Measurements from ENCODE around the gene EIF4E1B.
A peak's percentile ranks its signal among the peaks of the same experiment; 100 is the strongest.

Gene EIF4E1B

GRCh38 chr5:176606032-176606431 lies 24.4 kb upstream of the EIF4E1B start:
- POLR2A ChIA-PET: interaction anchor here (1.4 to 1.7 kb wide), 2 partner anchors 41 to 69 kb away, joined by 3 to 7 read pairs; partner anchors contain the start of genes RNF44 and TSPAN17
- CTCF ChIA-PET: interaction anchor here (0.9 kb wide), 1 partner anchor 55 kb away, joined by 4 read pairs; no protein-coding TSS in a partner anchor
- TF ChIP-seq CTBP1 (IDR thresholded peaks at IDR 0.05; ENCODE audit: borderline replicate concordance): no peak
- no peak for TF ChIP-seq ZNF384 (IDR thresholded peaks at IDR 0.05)
- TF ChIP-seq PKNOX1 (IDR thresholded peaks at IDR 0.05): no peak
- no peak for TF ChIP-seq FOXA1 (IDR thresholded peaks at IDR 0.05)
- TF ChIP-seq SP1 (IDR thresholded peaks at IDR 0.05): no peak
- TF ChIP-seq FOXM1 (IDR thresholded peaks at IDR 0.05; ENCODE audit: borderline replicate concordance): no peak
- no peak for TF ChIP-seq HDGF (IDR thresholded peaks at IDR 0.05; ENCODE audit: borderline replicate concordance)
- TF ChIP-seq FOXK2 (IDR thresholded peaks at IDR 0.05): no peak
- no peak for TF ChIP-seq NFRKB (IDR thresholded peaks at IDR 0.05)
- no peak for DNase-seq (ENCODE audit: extremely low spot score)

GRCh38 chr5:176606875-176607274 lies 23.6 kb upstream of the EIF4E1B start:
- TF ChIP-seq SUZ12 (IDR thresholded peaks at IDR 0.05) (no peak), TARDBP (IDR thresholded peaks at IDR 0.05) (no peak), LEF1 (IDR thresholded peaks at IDR 0.05; ENCODE audit: borderline replicate concordance) (no peak)
- no peak for DNase-seq (ENCODE audit: extremely low spot score)
- POLR2A ChIA-PET: interaction anchor here (1.4 to 1.7 kb wide), 2 partner anchors 40 to 70 kb away, joined by 3 to 7 read pairs; partner anchors contain the start of genes RNF44 and TSPAN17
- CTCF ChIA-PET: interaction anchor here (0.6 kb wide), 1 partner anchor 69 kb away, joined by 3 read pairs; no protein-coding TSS in a partner anchor

DNA sequence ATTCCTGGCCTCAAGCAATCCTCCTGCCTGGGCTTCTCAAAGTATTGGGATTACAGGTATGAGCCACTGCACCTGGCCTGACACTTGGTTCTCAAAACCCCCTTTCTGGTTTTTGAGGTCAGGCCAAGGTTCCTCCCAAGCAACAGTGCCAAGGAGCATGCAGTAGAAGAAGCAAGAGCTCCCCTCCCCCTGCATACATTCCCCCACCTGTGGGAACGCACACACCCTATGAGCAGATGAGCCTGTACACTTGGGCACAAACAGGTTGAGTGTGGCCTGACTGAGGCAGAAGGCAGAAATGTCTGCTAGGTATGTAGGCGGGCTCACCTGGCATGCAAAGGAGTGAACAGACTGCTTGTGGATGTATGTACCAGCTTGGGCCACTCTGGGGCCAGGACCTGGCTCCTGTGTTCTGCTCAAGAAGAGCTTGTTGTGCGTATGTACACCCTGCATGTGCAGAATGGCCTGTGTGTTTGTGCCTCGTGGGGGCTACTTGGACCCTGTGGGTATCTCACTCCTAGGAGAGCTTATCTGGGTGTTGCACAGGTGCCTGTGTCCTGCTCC lies 22.3 kb upstream of the EIF4E1B start:
- ChIA-PET CTCF (interaction anchor here (0.6 kb wide), 1 partner anchor 885 kb away, joined by 3 read pairs; no protein-coding TSS in a partner anchor), POLR2A (interaction anchor here (1.2 kb wide), 1 partner anchor 13 kb away, joined by 3 read pairs; no protein-coding TSS in a partner anchor)
- TF ChIP-seq PKNOX1 (IDR thresholded peaks at IDR 0.05) (no peak), ARNT (IDR thresholded peaks at IDR 0.05) (no peak), TARDBP (IDR thresholded peaks at IDR 0.05) (no peak), SP1 (IDR thresholded peaks at IDR 0.05) (no peak), ELF4 (IDR thresholded peaks at IDR 0.05) (no peak), SUZ12 (IDR thresholded peaks at IDR 0.05) (no peak), FOXK2 (IDR thresholded peaks at IDR 0.05) (no peak), LEF1 (IDR thresholded peaks at IDR 0.05; ENCODE audit: borderline replicate concordance) (no peak), HDGF (IDR thresholded peaks at IDR 0.05; ENCODE audit: borderline replicate concordance) (no peak), NFRKB (IDR thresholded peaks at IDR 0.05) (no peak), CTBP1 (IDR thresholded peaks at IDR 0.05; ENCODE audit: borderline replicate concordance) (no peak), FOXM1 (IDR thresholded peaks at IDR 0.05; ENCODE audit: borderline replicate concordance) (no peak), BHLHE40 (IDR thresholded peaks at IDR 0.05; ENCODE audit: borderline replicate concordance) (no peak)
- no peak for DNase-seq (ENCODE audit: extremely low spot score)

DNA sequence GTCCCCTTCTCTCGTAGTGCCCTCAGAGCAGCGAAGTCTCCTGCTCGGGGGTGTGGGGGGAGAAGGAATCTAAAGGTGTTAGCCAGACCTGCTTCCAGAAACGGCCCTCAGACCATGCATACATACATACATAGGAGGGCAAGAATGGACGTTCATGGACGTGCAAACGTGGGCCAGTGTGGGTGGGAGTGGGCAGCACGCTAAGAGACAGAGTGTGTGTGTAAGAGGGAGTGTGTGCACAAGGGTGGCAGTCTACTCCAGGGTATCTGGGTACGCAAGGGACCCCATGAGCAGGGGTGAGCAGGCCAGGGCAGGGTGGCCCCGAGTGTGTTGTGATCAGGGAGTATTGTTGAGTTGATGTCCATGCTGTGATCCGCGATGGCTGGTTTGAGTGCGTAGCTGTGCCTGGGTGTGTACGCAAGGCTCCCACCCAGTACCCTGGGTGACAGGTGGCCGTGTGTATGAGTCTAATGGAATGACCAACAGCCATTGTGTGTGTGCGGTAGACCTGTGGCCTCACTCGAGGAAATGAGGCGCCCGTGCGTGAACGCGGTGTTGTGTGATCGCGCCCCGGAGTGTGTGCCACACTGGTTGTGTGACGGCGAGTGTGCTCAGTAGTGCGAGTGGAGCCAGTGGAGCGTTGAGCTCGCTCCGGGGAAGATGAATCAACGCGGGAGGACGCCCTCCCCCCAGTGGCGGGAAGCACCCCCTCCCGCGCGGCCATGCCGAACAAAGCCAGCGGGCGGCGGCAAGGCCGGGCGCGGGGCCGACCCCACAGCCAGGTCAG lies 21.3 kb upstream of the EIF4E1B start:
- CTCF ChIA-PET: no interaction called here
- TF ChIP-seq FOXA1 (IDR thresholded peaks at IDR 0.05) (no peak), LEF1 (IDR thresholded peaks at IDR 0.05; ENCODE audit: borderline replicate concordance) (no peak), L3MBTL2 (conservative IDR thresholded peaks at IDR 0.05) (no peak), ZNF384 (IDR thresholded peaks at IDR 0.05) (no peak), FOXK2 (IDR thresholded peaks at IDR 0.05) (no peak)
- DNase-seq (ENCODE audit: extremely low spot score): no peak
- POLR2A ChIA-PET: interaction anchor here (0.9 to 1.4 kb wide), 6 partner anchors 13 to 39 kb away, joined by 3 read pairs; partner anchors contain the start of genes EIF4E1B, SNCB and TSPAN17

DNA sequence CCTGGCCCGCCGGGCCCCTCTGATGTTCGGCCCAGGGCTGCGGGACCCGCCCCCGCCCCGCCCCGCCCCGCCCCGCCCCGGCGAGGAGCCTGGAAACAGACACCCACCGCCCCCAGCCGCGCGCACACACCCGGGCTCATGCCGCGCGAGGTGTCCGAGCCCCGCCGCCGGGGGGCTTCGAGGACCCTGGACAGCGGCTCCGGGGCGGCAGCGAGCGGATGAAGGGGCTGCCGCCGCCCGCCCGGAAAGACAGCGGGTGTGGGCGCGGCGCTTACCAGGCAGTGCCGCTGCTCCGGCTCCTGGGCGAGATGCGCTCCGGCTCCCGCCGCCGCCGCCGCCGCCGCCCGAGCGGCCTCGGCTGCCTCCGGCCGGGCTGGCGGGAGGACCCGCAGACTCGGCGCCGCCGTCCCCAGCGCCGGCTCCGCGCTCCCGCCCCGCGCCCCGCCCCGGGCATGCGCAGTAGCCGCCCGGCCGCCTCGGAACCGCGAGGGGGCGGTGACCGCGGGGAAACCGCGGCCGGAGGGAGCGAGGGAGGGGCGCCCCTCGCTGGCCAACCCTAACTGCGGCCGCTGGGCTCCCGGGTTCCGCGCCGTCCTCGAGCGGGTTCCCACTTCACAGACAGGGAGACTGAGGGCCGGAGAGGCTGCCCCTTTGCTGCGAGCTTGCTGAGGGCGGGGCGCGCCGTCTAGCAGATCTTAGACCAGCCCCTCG lies 20.6 kb upstream of the EIF4E1B start, which contains the start of gene GPRIN1:
Gene GPRIN1, minus strand, starts transcription at position 433 of the 711 bp plus-strand sequence. CDS start 10,322 bp downstream, outside the sequence.
- POLR2A ChIA-PET: interaction anchor here (0.9 to 1.4 kb wide), 5 partner anchors 20 to 38 kb away, joined by 3 read pairs; partner anchors contain the start of genes EIF4E1B, SNCB and TSPAN17
- CTCF ChIA-PET: interaction anchor here (0.6 kb wide), 1 partner anchor 15 kb away, joined by 3 read pairs; no protein-coding TSS in a partner anchor
- TF ChIP-seq L3MBTL2 (conservative IDR thresholded peaks at IDR 0.05) (0 out of 2 replicates have a peak, but pooled peaks have one; percentile 70), ARNT (IDR thresholded peaks at IDR 0.05) (0 out of 2 replicates have a peak, but pooled peaks have one; percentile 25), FOXM1 (IDR thresholded peaks at IDR 0.05; ENCODE audit: borderline replicate concordance) (0 out of 2 replicates have a peak, but pooled peaks have one; percentile 55), SP1 (IDR thresholded peaks at IDR 0.05) (no peak), CTBP1 (IDR thresholded peaks at IDR 0.05; ENCODE audit: borderline replicate concordance) (no peak)
- peak; percentile 99 for DNase-seq (ENCODE audit: extremely low spot score)

- TF ChIP-seq CTBP1 (IDR thresholded peaks at IDR 0.05; ENCODE audit: borderline replicate concordance) (no peak), ZNF384 (IDR thresholded peaks at IDR 0.05) (no peak), L3MBTL2 (conservative IDR thresholded peaks at IDR 0.05) (no peak; the same call in none of the 2 replicates), HDGF (IDR thresholded peaks at IDR 0.05; ENCODE audit: borderline replicate concordance) (no peak), PKNOX1 (IDR thresholded peaks at IDR 0.05) (no peak), ELF4 (IDR thresholded peaks at IDR 0.05) (no peak), FOXK2 (IDR thresholded peaks at IDR 0.05) (no peak), NFRKB (IDR thresholded peaks at IDR 0.05) (no peak), SUZ12 (IDR thresholded peaks at IDR 0.05) (no peak), BHLHE40 (IDR thresholded peaks at IDR 0.05; ENCODE audit: borderline replicate concordance) (no peak), ARNT (IDR thresholded peaks at IDR 0.05) (no peak), FOXM1 (IDR thresholded peaks at IDR 0.05; ENCODE audit: borderline replicate concordance) (no peak)
- ChIA-PET CTCF (interaction anchor here (0.6 kb wide), 1 partner anchor 15 kb away, joined by 3 read pairs; no protein-coding TSS in a partner anchor), POLR2A (no interaction called here)
- DNase-seq (ENCODE audit: extremely low spot score): peak; percentile 51
Observed at GRCh38 chr5:176610435-176610773, 20.1 kb upstream of the EIF4E1B start.

All from HEK293T (cell line).